ENCODE measurements around the gene CCL21.
"Not testable (repeated sequence)": the region's sequence is repeated elsewhere in the genome, so short reads cannot be mapped to it uniquely, and the experiment has no call there.

Gene CCL21, protein sequence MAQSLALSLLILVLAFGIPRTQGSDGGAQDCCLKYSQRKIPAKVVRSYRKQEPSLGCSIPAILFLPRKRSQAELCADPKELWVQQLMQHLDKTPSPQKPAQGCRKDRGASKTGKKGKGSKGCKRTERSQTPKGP

GRCh38 chr9:34710023-34710422 lies at the start of gene CCL21:
Gene CCL21, minus strand, starts transcription at chr9:34710136. Its CDS starts 70 bp downstream, at chr9:34710066.
- no peak for DNase-seq

DNA sequence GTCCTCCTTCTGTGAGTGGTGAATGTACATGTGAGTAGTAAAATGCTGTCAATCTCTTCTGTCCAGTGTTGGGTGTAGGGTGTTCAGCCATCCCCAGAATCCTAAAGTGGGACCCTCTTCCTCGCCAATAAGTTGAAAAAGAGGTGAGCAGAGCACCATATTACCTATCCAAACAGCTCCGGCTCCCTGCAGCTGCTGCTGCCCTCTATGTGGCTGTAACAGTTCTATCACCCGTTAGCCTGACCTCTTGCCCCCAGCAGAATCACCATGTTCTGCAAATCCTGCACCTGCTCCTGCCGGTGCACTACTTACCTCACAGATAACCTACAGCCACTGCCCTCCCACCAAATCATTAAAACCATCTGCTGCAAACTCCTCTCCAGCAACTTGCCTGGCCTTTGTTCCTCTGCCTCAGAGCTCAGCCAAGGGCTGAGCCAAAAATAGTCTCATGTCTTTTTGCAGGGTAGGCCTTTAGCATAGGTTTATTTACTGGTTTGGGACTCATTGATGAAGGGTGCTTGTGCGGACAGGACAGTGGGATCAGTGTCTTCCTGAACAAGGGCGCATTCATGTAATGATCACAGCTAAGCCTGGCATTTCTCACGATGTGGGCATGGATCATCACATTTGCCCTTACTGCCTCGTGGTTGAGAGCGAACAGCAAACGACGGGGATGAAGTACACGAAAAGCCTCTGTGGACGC lies 49.6 kb upstream of the CCL21 start:
- no peak for DNase-seq

- DNase-seq = not testable (repeated sequence)
These were observed 40.4 kb upstream of the CCL21 start for GRCh38 chr9:34750320-34750719.

GRCh38 chr9:34746526-34746925 lies 36.6 kb upstream of the CCL21 start:
- DNase-seq = no peak

- DNase-seq = no peak
These were observed 34.6 kb upstream of the CCL21 start for GRCh38 chr9:34744295-34745221.

DNA sequence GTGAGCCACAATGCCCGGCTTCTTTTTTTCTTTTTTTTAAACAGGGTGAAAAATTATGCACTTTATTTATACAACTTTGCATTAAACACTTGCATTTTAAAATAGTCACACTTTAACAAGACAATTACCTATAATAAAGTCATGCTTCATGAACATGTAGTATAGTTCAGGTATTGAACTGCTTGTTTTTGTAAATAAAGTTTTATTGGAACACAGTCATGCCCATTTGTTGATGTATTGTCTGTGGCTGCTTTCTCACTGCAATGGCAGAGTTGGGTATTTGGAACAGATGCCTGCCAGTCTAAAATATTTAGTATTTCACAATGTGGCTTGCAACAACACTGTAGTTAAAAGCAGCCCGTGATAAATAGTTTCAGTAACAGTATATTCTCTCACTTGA lies 32.8 kb upstream of the CCL21 start:
- DNase-seq = no peak

GRCh38 chr9:34741628-34742027 lies 31.7 kb upstream of the CCL21 start:
- no peak for DNase-seq

DNA sequence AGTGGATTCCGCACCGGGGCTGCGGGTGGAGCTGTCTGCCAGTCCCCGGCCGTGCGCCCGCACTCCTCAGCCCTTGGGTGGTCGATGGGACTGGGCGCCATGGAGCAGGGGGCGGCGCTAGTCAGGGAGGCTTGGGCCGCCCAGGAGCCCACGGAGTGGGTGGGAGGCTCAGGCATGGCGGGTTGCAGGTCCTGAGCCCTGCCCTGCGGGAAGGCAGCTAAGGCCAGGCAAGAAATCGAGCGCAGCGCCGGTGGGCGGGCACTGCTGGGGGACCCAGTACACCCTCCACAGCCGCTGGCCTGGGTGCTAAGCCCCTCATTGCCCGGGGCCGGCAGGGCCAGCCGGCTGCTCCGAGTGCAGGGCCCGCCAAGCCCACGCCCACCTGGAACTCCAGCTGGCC lies 30.2 kb upstream of the CCL21 start:
- DNase-seq = not testable (repeated sequence)

- no peak for DNase-seq
These were observed 27.8 kb upstream of the CCL21 start for GRCh38 chr9:34737677-34738260.

- DNase-seq = no peak
These were observed 24.8 kb upstream of the CCL21 start for GRCh38 chr9:34734720-34735119.

DNA sequence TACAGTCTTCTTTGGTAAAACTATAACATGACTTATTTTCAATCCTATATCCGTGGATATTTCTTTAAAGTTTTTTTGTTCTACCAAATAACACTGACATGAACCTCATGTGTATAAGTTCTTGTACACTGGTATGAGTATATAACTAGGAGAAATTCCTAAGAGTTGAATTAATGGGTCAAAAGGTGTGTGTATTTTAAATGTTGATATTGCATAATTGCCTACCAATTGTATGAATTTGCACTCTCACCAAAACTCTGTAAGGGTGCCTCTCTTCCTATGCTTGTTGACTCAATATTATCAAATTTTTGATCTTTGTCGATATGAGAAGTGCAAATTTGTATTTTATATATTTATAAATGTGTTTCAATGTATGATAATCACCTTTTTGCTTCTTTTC lies 22.9 kb upstream of the CCL21 start:
- no peak for DNase-seq

DNA sequence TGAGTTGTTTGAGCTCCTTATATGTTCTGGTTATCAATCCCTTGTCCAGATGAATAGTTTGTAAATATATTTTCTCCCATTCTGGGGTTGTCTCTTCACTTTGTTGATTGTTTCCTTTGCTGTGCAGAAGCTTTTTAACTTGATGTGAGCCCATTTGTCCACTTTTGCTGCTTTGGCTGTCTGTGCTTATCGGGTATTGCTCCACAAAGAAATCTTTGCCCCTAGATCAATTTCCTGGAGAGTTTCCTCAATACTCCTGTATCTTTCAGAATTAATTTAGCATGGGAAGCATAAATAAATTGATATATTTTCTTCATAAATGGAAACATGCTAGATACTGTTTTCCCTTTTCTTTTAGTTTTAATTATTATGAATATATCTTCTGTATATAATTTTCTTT lies 22.5 kb upstream of the CCL21 start:
- no peak for DNase-seq

- DNase-seq = no peak
These were observed 13.2 kb upstream of the CCL21 start for GRCh38 chr9:34723141-34723540.

GRCh38 chr9:34719769-34720025 lies 9.8 kb upstream of the CCL21 start:
- not testable (repeated sequence) for DNase-seq

- DNase-seq = no peak
These were observed 9.3 kb upstream of the CCL21 start for GRCh38 chr9:34719021-34719768.

- DNase-seq = no peak
These were observed 8.2 kb upstream of the CCL21 start for GRCh38 chr9:34717996-34718614.

DNA sequence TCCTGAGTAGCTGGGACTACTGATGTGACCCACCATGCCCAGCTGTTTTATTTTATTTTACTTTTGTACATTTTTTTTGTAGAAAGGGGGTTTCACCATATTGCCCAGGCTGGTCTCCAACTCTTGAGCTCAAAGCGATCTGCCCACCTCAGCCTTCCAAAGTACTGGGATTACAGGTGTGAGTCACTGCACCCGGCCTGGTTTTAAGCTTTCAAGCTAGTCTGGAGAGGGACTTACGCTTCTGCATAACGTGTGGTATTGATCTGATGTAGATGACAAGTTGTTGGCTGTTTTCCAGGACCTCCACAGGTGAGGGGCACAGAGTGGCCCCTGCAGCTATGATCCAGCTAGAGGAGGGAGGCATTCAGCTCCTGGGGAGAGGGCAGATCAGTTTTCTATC lies 6.8 kb upstream of the CCL21 start:
- no peak for DNase-seq

DNA sequence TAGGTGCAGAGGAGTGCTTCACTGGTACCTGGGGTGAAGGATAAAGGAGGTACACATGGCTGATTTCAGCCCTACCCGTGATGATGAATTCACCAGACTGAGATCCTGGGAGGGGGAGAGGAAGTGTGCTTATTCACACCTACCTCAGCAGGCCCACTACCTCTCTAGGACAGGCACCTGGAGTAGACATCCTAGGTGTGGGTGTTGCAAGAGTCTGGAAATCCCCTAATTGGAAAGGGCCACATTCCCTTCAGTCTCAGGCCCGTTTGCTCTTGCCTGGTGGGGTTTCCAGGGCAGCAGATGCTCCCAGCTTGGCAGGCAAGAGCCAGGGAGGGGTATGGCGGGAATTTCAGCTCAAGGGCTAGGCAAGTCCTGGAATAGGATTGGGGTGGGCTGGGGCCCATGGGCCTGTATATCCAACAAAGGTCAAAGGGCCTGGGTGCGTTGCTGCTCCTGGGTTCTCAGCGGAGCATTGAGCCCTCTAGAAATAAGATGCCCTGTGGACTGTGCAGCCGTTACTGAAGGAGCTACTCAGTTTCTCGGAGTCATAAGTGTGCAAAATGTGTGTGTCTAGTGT lies 5.8 kb upstream of the CCL21 start:
- no peak for DNase-seq

- no peak for DNase-seq
These were observed 4.1 kb upstream of the CCL21 start for GRCh38 chr9:34714007-34714406.

GRCh38 chr9:34712140-34712539 lies 2.2 kb upstream of the CCL21 start:
- no peak for DNase-seq

GRCh38 chr9:34709196-34709978 lies 549 bp downstream of the CCL21 start:
- no peak for DNase-seq

Measured in DMS153 (cell line).